ENCODE data around the gene URAD. TPM values are rescaled to one million over a fixed set of nuclear protein-coding genes. Genes with fewer than 3 reads are reported as not detected.
"Not testable (repeated sequence)": the region's sequence is repeated elsewhere in the genome, so short reads cannot be mapped to it uniquely, and the experiment has no call there.

The URAD gene
- total RNA-seq, 1 donor from 2014 or later, result not detected

DNA sequence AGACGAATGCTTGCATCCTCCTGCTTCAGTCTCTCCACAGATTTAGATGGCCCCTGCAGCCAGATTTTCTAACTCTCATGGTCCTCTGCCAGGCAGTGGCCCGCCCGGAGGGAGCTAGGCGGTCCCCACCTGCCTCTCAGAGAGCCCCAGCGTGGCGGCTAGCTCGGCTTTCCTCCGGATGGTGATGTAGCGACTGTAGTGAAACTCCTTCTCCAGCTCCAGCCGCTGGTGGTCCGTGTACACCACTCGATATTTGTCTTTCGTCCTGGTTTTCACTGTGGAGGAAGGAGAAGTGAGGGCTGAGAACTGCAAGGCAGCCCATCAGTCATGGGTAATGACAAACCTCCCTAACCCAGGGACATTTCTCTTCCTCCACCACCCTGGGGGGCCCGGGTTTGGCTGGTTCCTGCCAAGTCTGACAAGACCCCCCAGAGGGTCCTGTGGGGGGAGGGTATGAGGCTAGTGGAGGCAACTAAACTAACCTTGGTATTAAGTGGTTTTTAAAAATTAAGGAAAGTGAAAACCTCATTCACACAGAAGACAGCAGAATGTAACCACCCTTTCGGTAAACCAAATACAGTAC is 23.7 kb downstream of the URAD start:
- DNase-seq (ENCODE audit: low spot score in 2 of 2), result no peak
- TF ChIP-seq, protein P1, sequence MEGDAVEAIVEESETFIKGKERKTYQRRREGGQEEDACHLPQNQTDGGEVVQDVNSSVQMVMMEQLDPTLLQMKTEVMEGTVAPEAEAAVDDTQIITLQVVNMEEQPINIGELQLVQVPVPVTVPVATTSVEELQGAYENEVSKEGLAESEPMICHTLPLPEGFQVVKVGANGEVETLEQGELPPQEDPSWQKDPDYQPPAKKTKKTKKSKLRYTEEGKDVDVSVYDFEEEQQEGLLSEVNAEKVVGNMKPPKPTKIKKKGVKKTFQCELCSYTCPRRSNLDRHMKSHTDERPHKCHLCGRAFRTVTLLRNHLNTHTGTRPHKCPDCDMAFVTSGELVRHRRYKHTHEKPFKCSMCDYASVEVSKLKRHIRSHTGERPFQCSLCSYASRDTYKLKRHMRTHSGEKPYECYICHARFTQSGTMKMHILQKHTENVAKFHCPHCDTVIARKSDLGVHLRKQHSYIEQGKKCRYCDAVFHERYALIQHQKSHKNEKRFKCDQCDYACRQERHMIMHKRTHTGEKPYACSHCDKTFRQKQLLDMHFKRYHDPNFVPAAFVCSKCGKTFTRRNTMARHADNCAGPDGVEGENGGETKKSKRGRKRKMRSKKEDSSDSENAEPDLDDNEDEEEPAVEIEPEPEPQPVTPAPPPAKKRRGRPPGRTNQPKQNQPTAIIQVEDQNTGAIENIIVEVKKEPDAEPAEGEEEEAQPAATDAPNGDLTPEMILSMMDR (IDR thresholded peaks at IDR 0.05), result no peak
- Histone ChIP-seq H3K27ac (no peak overlapping the region), H3K4me3 (no peak overlapping the region), H3K9me3 (no peaks in the 10 kb centered on the region), H3K27me3 (peaks cover 33% of the 10 kb centered on the region), H3K36me3 (no peaks in the 10 kb centered on the region), H3K4me1 (peaks cover 12 to 16% of the 10 kb centered on the region in 2 donors)
- intact Hi-C loops (cut with DNase I), result no loop called here

DNA sequence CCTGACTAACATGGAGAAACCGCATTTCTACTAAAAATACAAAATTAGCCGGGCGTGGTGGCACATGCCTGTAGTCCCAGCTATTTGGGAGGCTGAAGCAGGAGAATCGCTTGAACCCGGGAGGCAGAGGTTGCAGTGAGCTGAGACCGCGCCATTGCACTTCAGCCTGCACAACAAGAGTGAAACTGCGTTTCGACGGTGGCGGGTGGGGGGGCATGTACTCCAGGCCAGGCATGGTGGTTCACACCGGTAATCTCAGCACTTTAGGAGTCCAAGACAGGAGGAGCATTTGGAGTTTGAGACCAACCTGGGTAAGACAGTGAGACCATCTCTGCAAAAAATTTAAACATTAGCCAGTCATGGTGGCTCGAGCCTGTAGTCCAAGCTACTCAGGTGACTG is 24.3 kb downstream of the URAD start:
- H3K27ac ChIP-seq; H3K4me3 ChIP-seq; H3K36me3 ChIP-seq; H3K9me3 ChIP-seq; intact Hi-C loops (cut with DNase I); DNase-seq (ENCODE audit: low spot score in 2 of 2): not testable (repeated sequence)
- Histone ChIP-seq H3K27me3 (peaks cover 31% of the 10 kb centered on the region), H3K4me1 (peaks cover 12 to 18% of the 10 kb centered on the region in 2 donors)

DNA sequence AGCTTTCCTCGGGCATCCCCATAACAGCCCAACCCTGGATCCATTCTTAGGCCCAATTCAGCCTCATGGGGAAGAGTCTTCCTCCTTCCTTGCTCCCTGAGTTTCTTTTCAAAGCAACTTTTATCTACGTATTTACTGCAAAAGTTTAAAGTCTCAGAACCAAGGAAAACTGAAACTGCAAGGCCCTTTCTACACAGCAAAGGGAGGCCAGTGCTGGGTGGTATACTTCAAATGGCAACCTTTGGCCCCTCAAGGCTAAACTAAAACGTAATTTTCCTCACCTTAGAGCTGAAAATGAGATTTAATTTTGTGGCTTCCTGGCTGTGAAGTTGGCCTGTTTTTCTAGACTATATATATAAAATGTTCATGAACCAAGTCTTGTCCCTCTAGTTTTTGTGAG is 25.0 kb downstream of the URAD start:
- Histone ChIP-seq H3K4me1 (peaks cover 12 to 13% of the 10 kb centered on the region in 2 donors), H3K27ac (no peak overlapping the region), H3K4me3 (no peak overlapping the region), H3K36me3 (no peaks in the 10 kb centered on the region), H3K9me3 (no peaks in the 10 kb centered on the region), H3K27me3 (peaks cover 37% of the 10 kb centered on the region)
- intact Hi-C loops (cut with DNase I), result no loop called here
- TF ChIP-seq, protein P1 (IDR thresholded peaks at IDR 0.05), result no peak
- DNase-seq (ENCODE audit: low spot score in 2 of 2), result no peak

DNA sequence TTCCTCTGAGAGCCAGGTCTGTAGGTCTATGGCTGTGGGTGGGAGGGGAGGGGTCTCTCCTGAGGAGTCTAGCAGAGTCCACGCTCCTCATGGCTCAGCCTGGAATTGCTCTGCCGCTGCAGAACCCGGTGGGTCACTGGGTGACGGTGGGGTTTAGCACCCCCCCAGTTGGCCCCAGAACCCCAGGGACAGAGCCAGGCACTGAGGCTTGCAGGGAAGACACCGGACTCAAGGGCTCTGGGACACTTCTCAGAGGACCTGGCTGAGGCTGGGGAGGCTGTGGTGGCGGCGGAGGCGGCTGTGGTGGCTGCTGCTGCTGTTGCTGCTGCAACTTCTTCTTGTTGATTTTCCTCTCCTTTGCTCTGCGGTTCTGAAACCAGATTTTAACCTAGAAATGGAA is 25.5 kb downstream of the URAD start:
- Histone ChIP-seq H3K9me3 (no peaks in the 10 kb centered on the region), H3K4me1 (peaks cover 8 to 9% of the 10 kb centered on the region in 2 donors), H3K27me3 (peaks cover 37% of the 10 kb centered on the region), H3K27ac (no peak overlapping the region), H3K36me3 (no peaks in the 10 kb centered on the region), H3K4me3 (no peak overlapping the region)
- no peak for DNase-seq (ENCODE audit: low spot score in 2 of 2)
- intact Hi-C loops (cut with DNase I), result no loop called here
- TF ChIP-seq, protein P1 (IDR thresholded peaks at IDR 0.05), result no peak

DNA sequence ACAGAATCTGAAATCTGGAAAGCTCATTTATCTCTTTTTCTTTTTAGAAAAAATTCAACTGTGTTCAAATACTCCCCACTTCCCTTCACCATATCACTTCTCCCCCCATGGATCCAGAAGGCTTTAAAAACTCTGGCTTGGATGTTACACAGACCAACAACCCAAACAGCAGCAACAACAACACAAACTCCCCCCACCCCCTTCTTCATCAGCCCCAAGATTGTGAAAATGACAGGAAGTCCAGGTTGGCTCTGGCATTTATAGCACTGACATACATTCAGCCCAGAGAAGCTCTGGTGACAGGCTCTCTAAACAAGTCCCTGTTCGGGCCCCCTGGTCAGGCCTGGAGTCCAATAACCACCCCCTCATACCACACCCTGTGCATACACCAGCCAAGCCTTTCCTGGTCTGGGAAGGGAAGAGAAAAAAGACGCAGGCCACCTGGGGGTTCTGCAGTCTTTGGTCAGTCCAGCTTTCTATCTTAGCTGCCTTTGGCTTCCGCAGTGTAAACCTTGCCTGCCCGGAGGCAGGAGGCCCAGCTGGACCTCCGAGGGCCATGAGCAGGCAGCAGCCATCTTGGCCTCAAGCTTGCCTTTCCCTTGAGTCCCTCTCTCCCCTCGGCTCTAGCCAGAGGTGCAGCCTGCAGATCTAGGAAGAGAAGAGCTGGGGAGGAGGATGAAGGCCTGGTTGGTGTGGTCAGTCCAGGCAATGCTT is 26.2 kb downstream of the URAD start:
- no peak for DNase-seq (ENCODE audit: low spot score in 2 of 2)
- no peak overlapping the region for H3K27ac ChIP-seq
- TF ChIP-seq, protein P1 (IDR thresholded peaks at IDR 0.05), result no peak
- H3K4me1 ChIP-seq, result peaks cover 8 to 9% of the 10 kb centered on the region in 2 donors
- no peaks in the 10 kb centered on the region for H3K9me3 ChIP-seq
- no peak overlapping the region for H3K4me3 ChIP-seq
- intact Hi-C loops (cut with DNase I), result no loop called here
- no peaks in the 10 kb centered on the region for H3K36me3 ChIP-seq
- H3K27me3 ChIP-seq, result peaks cover 35% of the 10 kb centered on the region

DNA sequence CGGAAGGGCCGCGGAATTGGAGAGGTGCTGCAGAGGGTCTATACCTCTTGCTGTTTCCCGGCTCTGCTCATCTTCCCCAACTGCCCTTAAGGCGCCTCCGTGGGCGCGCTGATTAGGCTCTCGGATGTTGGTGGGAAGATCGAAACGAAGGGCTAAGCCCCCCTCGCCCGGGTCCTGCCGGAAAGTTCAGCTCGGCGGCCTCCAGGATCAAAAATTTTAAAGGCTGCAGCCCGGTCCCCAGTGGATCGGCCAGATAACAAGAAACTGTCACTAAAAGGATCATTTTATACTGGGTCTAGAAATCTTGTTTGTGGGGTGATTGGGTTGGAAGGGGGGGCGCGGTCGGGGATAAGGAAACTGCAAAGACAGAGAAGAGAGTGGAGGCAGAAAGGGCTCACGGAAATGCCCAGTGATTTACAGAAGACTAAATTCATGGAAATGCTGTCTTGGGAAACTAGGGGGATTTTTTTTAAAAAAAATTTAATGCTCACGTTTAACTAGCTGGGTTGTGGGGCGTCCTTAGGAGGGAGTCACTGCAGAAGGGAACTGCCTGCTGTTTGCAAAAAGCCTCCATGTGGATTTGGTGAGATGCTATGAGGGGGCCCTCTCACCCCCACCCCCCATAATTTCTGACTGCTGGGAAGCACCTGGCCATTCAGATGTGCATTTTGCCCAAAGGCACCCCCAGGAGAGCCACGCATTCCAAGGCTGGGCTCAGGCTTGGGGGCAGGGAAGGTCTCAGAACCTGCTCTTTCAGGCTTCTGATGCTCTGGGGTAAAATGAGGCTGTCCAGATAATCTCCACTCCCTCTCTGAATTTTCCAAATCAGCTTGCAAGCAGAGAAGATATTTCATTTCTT is 27.0 kb downstream of the URAD start:
- TF ChIP-seq, protein P1 (IDR thresholded peaks at IDR 0.05), result no peak
- Histone ChIP-seq H3K4me1 (peaks cover 8 to 9% of the 10 kb centered on the region in 2 donors), H3K27ac (no peak overlapping the region), H3K27me3 (peaks cover 33% of the 10 kb centered on the region), H3K4me3 (peak overlapping the region; percentile 28 to 46), H3K36me3 (no peaks in the 10 kb centered on the region), H3K9me3 (no peaks in the 10 kb centered on the region)
- intact Hi-C loops (cut with DNase I), result no loop called here
- DNase-seq (ENCODE audit: low spot score in 2 of 2), result no peak

Data from ascending aorta (tissue), 2 donors.